Gastroesophageal sphincter (tissue), 3 donors: Measurements from ENCODE around the gene FGGY.

Experiments
- CTCF ChIP-seq, 4 experiments: fragments of 200-600 bp in 2 of 4; fragments of 450-650 bp in 2 of 4; sonication (generic) in 1 of 4; IDR thresholded peaks; one replicate each; pipeline ENCODE4 v1.5.1; 2017 to 2019; ENCODE audit warnings: antibody characterized with exemption in 4 of 4, mild to moderate bottlenecking in 2 of 4, moderate library complexity in 2 of 4
- EP300 ChIP-seq: sonication (generic); formaldehyde crosslinking; IDR thresholded peaks from one replicate; pipeline ENCODE4 v1.6.1; 2017; ENCODE audit warnings: antibody characterized with exemption, mild to moderate bottlenecking
- POLR2A ChIP-seq, 2 donors: fragments of 450-650 bp; IDR thresholded peaks; one replicate each; pipeline ENCODE4 v1.6.1; 2017; ENCODE audit warnings: antibody characterized with exemption in 2 of 2, mild to moderate bottlenecking in 2 of 2, moderate library complexity in 1 of 2
- POLR2AphosphoS5 ChIP-seq: sonication (generic); formaldehyde crosslinking; IDR thresholded peaks from one replicate; pipeline ENCODE4 v1.6.1; 2017; ENCODE audit warnings: antibody characterized with exemption

- TF ChIP-seq CTCF (IDR thresholded peaks at IDR 0.05) = no peak
- TF ChIP-seq POLR2AphosphoS5 = no peak
- TF ChIP-seq POLR2A (IDR thresholded peaks at IDR 0.05) = no peak
- TF ChIP-seq EP300 = no peak
These were observed 208.7 kb downstream of the FGGY start for GRCh38 chr1:59505596-59506028.
